Fibroblast of mammary gland (primary cell): ENCODE data around the gene TTC29.
A peak's percentile ranks its signal among the peaks of the same experiment; 100 is the strongest.

Source experiments
- DNase-seq: peaks from one replicate; pipeline ENCODE4 v3.0.0-alpha.2; 2010; ENCODE audit warnings: low read depth
- H3K4me3 ChIP-seq: 2 replicates; pipeline ENCODE4 v1.5.1; 2011; ENCODE audit warnings: low read depth, mild to moderate bottlenecking, low read length, moderate library complexity; ENCODE audit not compliant: control insufficient read depth
- TF ChIP-seq, protein P1 (sequence below): conservative IDR thresholded peaks from 2 replicates; pipeline ENCODE4 v1.5.1; 2011; ENCODE audit warnings: low read depth, low read length, inconsistent platforms; ENCODE audit not compliant: control insufficient read depth, insufficient read depth

Gene TTC29

GRCh38 chr4:146943691-146944375 lies 1.8 kb downstream of the TTC29 start:
- DNase-seq, result no peak
- TF ChIP-seq, protein P1, sequence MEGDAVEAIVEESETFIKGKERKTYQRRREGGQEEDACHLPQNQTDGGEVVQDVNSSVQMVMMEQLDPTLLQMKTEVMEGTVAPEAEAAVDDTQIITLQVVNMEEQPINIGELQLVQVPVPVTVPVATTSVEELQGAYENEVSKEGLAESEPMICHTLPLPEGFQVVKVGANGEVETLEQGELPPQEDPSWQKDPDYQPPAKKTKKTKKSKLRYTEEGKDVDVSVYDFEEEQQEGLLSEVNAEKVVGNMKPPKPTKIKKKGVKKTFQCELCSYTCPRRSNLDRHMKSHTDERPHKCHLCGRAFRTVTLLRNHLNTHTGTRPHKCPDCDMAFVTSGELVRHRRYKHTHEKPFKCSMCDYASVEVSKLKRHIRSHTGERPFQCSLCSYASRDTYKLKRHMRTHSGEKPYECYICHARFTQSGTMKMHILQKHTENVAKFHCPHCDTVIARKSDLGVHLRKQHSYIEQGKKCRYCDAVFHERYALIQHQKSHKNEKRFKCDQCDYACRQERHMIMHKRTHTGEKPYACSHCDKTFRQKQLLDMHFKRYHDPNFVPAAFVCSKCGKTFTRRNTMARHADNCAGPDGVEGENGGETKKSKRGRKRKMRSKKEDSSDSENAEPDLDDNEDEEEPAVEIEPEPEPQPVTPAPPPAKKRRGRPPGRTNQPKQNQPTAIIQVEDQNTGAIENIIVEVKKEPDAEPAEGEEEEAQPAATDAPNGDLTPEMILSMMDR, result no peak
- no peak overlapping the region for H3K4me3 ChIP-seq

GRCh38 chr4:146932116-146932515 lies 13.5 kb downstream of the TTC29 start:
- no peak overlapping the region for H3K4me3 ChIP-seq
- TF ChIP-seq, protein P1, result no peak

GRCh38 chr4:146930673-146931072 lies 15.0 kb downstream of the TTC29 start:
- TF ChIP-seq, protein P1, result no peak
- DNase-seq, result no peak
- no peak overlapping the region for H3K4me3 ChIP-seq

More at GRCh38 chr4:146932116-146932515, 13.5 kb downstream of the TTC29 start:
- DNase-seq, result peak; percentile 19

DNA sequence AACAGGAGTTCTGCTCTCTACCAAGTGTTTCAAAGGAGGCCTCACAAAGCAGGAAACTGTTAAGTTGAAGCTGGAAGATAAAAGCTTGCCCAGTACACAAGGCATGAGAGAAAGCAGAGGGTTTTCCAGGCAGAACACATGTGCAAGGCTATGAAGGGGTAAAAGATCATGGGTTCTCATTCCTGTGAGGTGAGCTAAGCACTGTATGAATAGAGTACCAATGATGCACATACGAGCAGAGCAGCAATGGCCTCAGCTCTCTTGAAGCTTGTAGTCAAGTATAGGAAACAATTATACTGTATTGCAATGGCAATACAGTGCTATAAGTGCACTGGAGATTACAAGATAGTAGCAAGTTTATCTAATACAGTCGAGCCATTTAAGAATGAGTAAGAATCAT lies 18.0 kb downstream of the TTC29 start:
- peak; percentile 2 for DNase-seq
- TF ChIP-seq, protein P1, result no peak
- H3K4me3 ChIP-seq, result no peak overlapping the region

GRCh38 chr4:146916479-146917076 lies 29.1 kb downstream of the TTC29 start:
- H3K4me3 ChIP-seq, result no peak overlapping the region
- DNase-seq, result peak; percentile 53
- TF ChIP-seq, protein P1, result peak; percentile 71

- H3K4me3 ChIP-seq, result no peak overlapping the region
- TF ChIP-seq, protein P1, result no peak
- no peak for DNase-seq
Observed at GRCh38 chr4:146915132-146915531, 30.5 kb downstream of the TTC29 start.
